Panc1 (cell line): ENCODE measurements around the gene NCBP1. TPM values are rescaled to one million over a fixed set of nuclear protein-coding genes. Genes with fewer than 3 reads are reported as not detected.

Source experiments
- ATAC-seq: fragments of 200-7000 bp; cut with Tn5 transposase; 2 replicates; pipeline ENCODE4 v1.9.1; 2020; ENCODE audit warnings: mild to moderate bottlenecking, moderate library complexity
- BruUV-seq: library from RNA; stranded (reverse); fragments of 400-500 nt; replicated peaks from 2 replicates; lab custom pipeline; 2021; lab: Mats Ljungman, UMichigan
- CTCF ChIA-PET: fragments of 300-600 bp; sonication (Branson Sonifier 250); formaldehyde crosslinking; loops from one replicate; lab custom pipeline; 2022; ENCODE audit warnings: antibody characterized with exemption; lab: Charles Lee
- POLR2A ChIA-PET: fragments of 300-600 bp; sonication (Branson Sonifier 250); formaldehyde crosslinking; loops from one replicate; lab custom pipeline; 2022; ENCODE audit warnings: antibody characterized with exemption; lab: Charles Lee
- DNase-seq: peaks from one replicate; pipeline ENCODE4 v3.0.0-alpha.2; 2010; ENCODE audit warnings: low read depth, low spot score
- H3K27ac ChIP-seq: 2 replicates; pipeline ENCODE4 v1.5.1; 2011; ENCODE audit warnings: mild to moderate bottlenecking, low read length, inconsistent platforms
- H3K27me3 ChIP-seq: fragments of 200-500 bp; sonication (Bioruptor generic); 2 replicates; pipeline ENCODE4 v1.6.0; 2014; ENCODE audit warnings: low read length, inconsistent platforms; ENCODE audit not compliant: control insufficient read depth, insufficient read depth
- H3K36me3 ChIP-seq: fragments of 200-500 bp; sonication (Bioruptor generic); 2 replicates; pipeline ENCODE4 v1.5.1; 2014; ENCODE audit warnings: inconsistent platforms, mild to moderate bottlenecking, low read length, moderate library complexity; ENCODE audit not compliant: control insufficient read depth, insufficient read depth
- H3K4me1 ChIP-seq: 2 replicates; pipeline ENCODE4 v1.5.1; 2011; ENCODE audit warnings: inconsistent platforms, mild to moderate bottlenecking, low read length, moderate library complexity; ENCODE audit not compliant: control insufficient read depth, insufficient read depth
- H3K4me3 ChIP-seq, 2 experiments: 2 replicates each; pipeline ENCODE4 v1.5.1; 2011 to 2012; ENCODE audit warnings: low read depth in 2 of 2, low read length in 2 of 2, mild to moderate bottlenecking in 2 of 2, inconsistent platforms in 1 of 2, moderate library complexity in 1 of 2
- H3K9me3 ChIP-seq: fragments of 200-500 bp; sonication (Bioruptor generic); 2 replicates; pipeline ENCODE4 v1.5.1; 2014; ENCODE audit warnings: low read depth, mild to moderate bottlenecking, inconsistent platforms, low read length, moderate library complexity; ENCODE audit not compliant: control insufficient read depth, insufficient read depth
- POLR2AphosphoS5 ChIP-seq: IDR thresholded peaks from 2 replicates; pipeline ENCODE4 v1.6.1; 2012; ENCODE audit warnings: mild to moderate bottlenecking, low read depth, low read length, moderate library complexity
- SIN3A ChIP-seq: IDR thresholded peaks from 2 replicates; pipeline ENCODE4 v1.6.1; 2012; ENCODE audit warnings: low read depth, mild to moderate bottlenecking, low read length, moderate library complexity, borderline replicate concordance; ENCODE audit not compliant: insufficient read depth
- TCF7L2 ChIP-seq: IDR thresholded peaks from 2 replicates; pipeline ENCODE4 v1.6.1; 2011; ENCODE audit warnings: mild to moderate bottlenecking, low read depth, low read length, inconsistent platforms
- in situ Hi-C: cut with HindIII; loops from 2 replicates; pipeline ENCODE4 v1.10.0; 2016; ENCODE audit warnings: low sequenced_read_pairs, low pct_unique_long_range_greater_than_20kb
- intact Hi-C: fragments of 100-400 bp; cut with micrococcal nuclease; formaldehyde crosslinking; loops from one replicate; pipeline ENCODE4 v1.10.0; 2022; ENCODE audit not compliant: unreplicated experiment
- total RNA-seq: library from RNA; stranded (reverse); gene quantifications from one replicate; pipeline ENCODE4 v1.2.1, GENCODE V29; 2021; ENCODE audit not compliant: unreplicated experiment
- TF ChIP-seq, protein P1 (sequence below), 2 experiments: IDR thresholded peaks; 2 replicates each; pipeline ENCODE4 v1.6.1; 2011 to 2012; ENCODE audit warnings: low read depth in 2 of 2, control low read depth in 1 of 2, low read length in 1 of 2, mild to moderate bottlenecking in 1 of 2, moderate library complexity in 1 of 2; ENCODE audit not compliant: insufficient read depth in 1 of 2
- TF ChIP-seq, protein P2 (sequence below): fragments of 450-650 bp; IDR thresholded peaks from 2 replicates; pipeline ENCODE4 v1.5.1; 2017; ENCODE audit warnings: mild to moderate bottlenecking

NCBP1 gene
- total RNA-seq, 1 experiment from 2014 or later, result 30.1 TPM

- no TSS peak for BruUV-seq
- DNase-seq, result no peak
- H3K27ac ChIP-seq, result no peak overlapping the region
- in situ Hi-C loops (no loop called here), intact Hi-C loops (no loop called here)
- ATAC-seq, result no peak
- TF ChIP-seq, protein P1, sequence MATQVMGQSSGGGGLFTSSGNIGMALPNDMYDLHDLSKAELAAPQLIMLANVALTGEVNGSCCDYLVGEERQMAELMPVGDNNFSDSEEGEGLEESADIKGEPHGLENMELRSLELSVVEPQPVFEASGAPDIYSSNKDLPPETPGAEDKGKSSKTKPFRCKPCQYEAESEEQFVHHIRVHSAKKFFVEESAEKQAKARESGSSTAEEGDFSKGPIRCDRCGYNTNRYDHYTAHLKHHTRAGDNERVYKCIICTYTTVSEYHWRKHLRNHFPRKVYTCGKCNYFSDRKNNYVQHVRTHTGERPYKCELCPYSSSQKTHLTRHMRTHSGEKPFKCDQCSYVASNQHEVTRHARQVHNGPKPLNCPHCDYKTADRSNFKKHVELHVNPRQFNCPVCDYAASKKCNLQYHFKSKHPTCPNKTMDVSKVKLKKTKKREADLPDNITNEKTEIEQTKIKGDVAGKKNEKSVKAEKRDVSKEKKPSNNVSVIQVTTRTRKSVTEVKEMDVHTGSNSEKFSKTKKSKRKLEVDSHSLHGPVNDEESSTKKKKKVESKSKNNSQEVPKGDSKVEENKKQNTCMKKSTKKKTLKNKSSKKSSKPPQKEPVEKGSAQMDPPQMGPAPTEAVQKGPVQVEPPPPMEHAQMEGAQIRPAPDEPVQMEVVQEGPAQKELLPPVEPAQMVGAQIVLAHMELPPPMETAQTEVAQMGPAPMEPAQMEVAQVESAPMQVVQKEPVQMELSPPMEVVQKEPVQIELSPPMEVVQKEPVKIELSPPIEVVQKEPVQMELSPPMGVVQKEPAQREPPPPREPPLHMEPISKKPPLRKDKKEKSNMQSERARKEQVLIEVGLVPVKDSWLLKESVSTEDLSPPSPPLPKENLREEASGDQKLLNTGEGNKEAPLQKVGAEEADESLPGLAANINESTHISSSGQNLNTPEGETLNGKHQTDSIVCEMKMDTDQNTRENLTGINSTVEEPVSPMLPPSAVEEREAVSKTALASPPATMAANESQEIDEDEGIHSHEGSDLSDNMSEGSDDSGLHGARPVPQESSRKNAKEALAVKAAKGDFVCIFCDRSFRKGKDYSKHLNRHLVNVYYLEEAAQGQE (IDR thresholded peaks at IDR 0.05; ENCODE audit: insufficient read depth in 1 of 2, low read depth in 2 of 2, low read length in 1 of 2), result no peak
- TF ChIP-seq SIN3A, result no peak
- TF ChIP-seq TCF7L2, result no peak
- TF ChIP-seq POLR2AphosphoS5, result no peak
- TF ChIP-seq, protein P2, sequence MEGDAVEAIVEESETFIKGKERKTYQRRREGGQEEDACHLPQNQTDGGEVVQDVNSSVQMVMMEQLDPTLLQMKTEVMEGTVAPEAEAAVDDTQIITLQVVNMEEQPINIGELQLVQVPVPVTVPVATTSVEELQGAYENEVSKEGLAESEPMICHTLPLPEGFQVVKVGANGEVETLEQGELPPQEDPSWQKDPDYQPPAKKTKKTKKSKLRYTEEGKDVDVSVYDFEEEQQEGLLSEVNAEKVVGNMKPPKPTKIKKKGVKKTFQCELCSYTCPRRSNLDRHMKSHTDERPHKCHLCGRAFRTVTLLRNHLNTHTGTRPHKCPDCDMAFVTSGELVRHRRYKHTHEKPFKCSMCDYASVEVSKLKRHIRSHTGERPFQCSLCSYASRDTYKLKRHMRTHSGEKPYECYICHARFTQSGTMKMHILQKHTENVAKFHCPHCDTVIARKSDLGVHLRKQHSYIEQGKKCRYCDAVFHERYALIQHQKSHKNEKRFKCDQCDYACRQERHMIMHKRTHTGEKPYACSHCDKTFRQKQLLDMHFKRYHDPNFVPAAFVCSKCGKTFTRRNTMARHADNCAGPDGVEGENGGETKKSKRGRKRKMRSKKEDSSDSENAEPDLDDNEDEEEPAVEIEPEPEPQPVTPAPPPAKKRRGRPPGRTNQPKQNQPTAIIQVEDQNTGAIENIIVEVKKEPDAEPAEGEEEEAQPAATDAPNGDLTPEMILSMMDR, result no peak
- H3K4me3 ChIP-seq, result no peak overlapping the region
- no peaks in the 10 kb centered on the region for H3K27me3 ChIP-seq
- peaks cover 30% of the 10 kb centered on the region for H3K36me3 ChIP-seq
- POLR2A ChIA-PET, result no interaction called here
- no peaks in the 10 kb centered on the region for H3K9me3 ChIP-seq
- no peaks in the 10 kb centered on the region for H3K4me1 ChIP-seq
- CTCF ChIA-PET, result no interaction called here
These were observed 26.7 kb downstream of the NCBP1 start for GRCh38 chr9:97660340-97660739.

DNA sequence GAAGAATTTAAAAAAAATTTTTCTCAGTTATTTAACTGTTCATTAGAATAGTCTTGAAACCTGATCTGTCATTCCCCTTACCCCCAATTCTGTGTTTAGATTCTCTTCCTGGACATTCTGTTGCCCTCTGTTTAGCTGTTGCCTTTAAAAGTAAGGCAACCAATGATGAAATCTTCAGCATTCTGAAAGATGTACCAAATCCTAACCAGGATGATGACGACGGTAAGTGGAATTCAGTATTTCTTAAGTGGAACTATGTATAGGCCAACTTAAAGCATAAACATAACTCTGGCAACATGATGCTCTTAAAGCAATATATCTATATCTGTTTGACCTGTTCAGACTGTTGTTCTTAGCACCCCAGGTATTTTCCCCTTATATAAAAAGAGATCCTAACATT is 27.2 kb downstream of the NCBP1 start:
- intact Hi-C loops (no loop called here), in situ Hi-C loops (no loop called here)
- no TSS peak for BruUV-seq
- CTCF ChIA-PET, result no interaction called here
- H3K4me1 ChIP-seq, result no peaks in the 10 kb centered on the region
- ATAC-seq, result no peak
- TF ChIP-seq SIN3A (no peak), POLR2AphosphoS5 (no peak), TCF7L2 (no peak)
- TF ChIP-seq, protein P1 (IDR thresholded peaks at IDR 0.05; ENCODE audit: insufficient read depth in 1 of 2, low read depth in 2 of 2, low read length in 1 of 2), result no peak
- TF ChIP-seq, protein P2, result no peak
- H3K36me3 ChIP-seq, result peaks cover 28% of the 10 kb centered on the region
- no peak overlapping the region for H3K27ac ChIP-seq
- no peak overlapping the region for H3K4me3 ChIP-seq
- no peaks in the 10 kb centered on the region for H3K27me3 ChIP-seq
- no peak for DNase-seq
- POLR2A ChIA-PET, result interaction anchor here (0.6 kb wide), 1 partner anchor 175 kb away, joined by 8 read pairs; no protein-coding TSS in a partner anchor
- no peaks in the 10 kb centered on the region for H3K9me3 ChIP-seq
